Measurements from ENCODE around the gene CHI3L1.

GRCh38 chr1:203169770-203170520, 16.6 kb downstream of the CHI3L1 start:
- TF ChIP-seq POLR2A (IDR thresholded peaks at IDR 0.05; ENCODE audit: low read depth), result no peak
- no peak for TF ChIP-seq CTCF (IDR thresholded peaks at IDR 0.05)
- TF ChIP-seq POLR2AphosphoS5 (IDR thresholded peaks at IDR 0.05), result no peak

Data from esophagus muscularis mucosa (tissue), 3 donors.